Cardiac muscle cell (in vitro differentiated cells and primary cell): Measurements from ENCODE around the gene APBA1. TPM values are rescaled to one million over a fixed set of nuclear protein-coding genes. Genes with fewer than 3 reads are reported as not detected.
A peak's percentile ranks its signal among the peaks of the same experiment; 100 is the strongest.

Experiments used
- DNase-seq, 2 donors: peaks; one replicate each; pipeline versions ENCODE4 v3.0.0 to v3.0.0-alpha.2; 2010 to 2017; ENCODE audit warnings: low read depth in 1 of 2, low spot score in 1 of 2
- H3K27ac ChIP-seq: fragments of 200-600 bp; sonication (generic); 2 replicates; pipeline ENCODE4 v1.5.1; 2016
- H3K27me3 ChIP-seq: fragments of 200-600 bp; sonication (generic); 2 replicates; pipeline ENCODE4 v1.6.0; 2016; ENCODE audit warnings: control low read depth
- H3K36me3 ChIP-seq: fragments of 200-600 bp; sonication (generic); 2 replicates; pipeline ENCODE4 v1.5.1; 2016; ENCODE audit warnings: control low read depth
- H3K4me1 ChIP-seq: fragments of 200-600 bp; sonication (generic); 2 replicates; pipeline ENCODE4 v1.8.1; 2017; ENCODE audit warnings: low read depth, mild to moderate bottlenecking, mixed run types
- H3K4me3 ChIP-seq: fragments of 200-600 bp; sonication (generic); 2 replicates; pipeline ENCODE4 v1.5.1; 2016; ENCODE audit warnings: mild to moderate bottlenecking
- H3K9me3 ChIP-seq: fragments of 200-600 bp; sonication (generic); 2 replicates; pipeline ENCODE4 v1.5.1; 2017; ENCODE audit warnings: low read depth, mild to moderate bottlenecking, control low read depth
- CTCF ChIP-seq: IDR thresholded peaks from 2 replicates; pipeline ENCODE4 v1.5.1; 2012; ENCODE audit warnings: low read depth, mild to moderate bottlenecking, low read length
- polyA plus RNA-seq: library from polyadenylated mRNA; unstranded; fragments of >200 nt; fragmentation: Nextera tagmentation; extraction: Ambion mirVana; gene quantifications from 2 replicates; pipeline ENCODE4 v1.2.1, GENCODE V29; 2016
- total RNA-seq: library from RNA; depleted of rRNA; stranded (reverse); fragments of >200 nt; gene quantifications from 2 replicates; pipeline ENCODE4 v1.2.3, GENCODE V29; 2016

APBA1 gene
- total and polyA plus RNA-seq, 2 experiments from 2014 or later, result 0.93 to 2.4 TPM

DNA sequence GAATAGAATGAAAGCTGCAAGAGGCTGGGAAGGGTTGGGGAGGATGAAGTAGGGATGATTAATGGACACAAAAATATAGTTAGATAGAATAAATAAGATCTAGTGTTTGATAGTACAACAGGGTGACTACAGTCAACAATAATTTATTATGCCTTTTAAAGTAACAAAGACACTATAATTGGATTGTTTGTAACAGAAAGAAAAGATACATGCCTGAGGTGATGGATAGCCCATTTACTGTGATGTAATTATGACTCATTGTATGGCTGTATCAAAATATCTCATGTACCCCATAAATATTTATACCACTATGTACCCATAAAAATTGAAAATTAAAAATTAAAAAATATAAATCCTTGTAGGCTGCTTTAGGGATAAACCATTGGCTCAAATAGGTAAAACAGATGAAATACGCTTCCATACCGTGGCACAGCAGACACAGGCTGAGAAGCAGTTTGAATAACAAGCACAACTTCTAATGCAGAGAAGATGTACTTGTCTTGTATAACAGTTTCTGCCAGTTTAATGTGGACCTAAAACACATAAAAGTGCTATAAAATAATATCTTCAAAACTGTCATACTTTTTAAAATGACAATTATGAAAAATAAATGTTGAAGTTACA is 34.9 kb downstream of the APBA1 start:
- H3K36me3 ChIP-seq, result no peaks in the 10 kb centered on the region
- H3K27me3 ChIP-seq, result no peaks in the 10 kb centered on the region
- no peaks in the 10 kb centered on the region for H3K9me3 ChIP-seq
- H3K27ac ChIP-seq, result no peak overlapping the region
- H3K4me3 ChIP-seq, result no peak overlapping the region
- no peaks in the 10 kb centered on the region for H3K4me1 ChIP-seq
- no peak for TF ChIP-seq CTCF
- DNase-seq, result no peak

DNA sequence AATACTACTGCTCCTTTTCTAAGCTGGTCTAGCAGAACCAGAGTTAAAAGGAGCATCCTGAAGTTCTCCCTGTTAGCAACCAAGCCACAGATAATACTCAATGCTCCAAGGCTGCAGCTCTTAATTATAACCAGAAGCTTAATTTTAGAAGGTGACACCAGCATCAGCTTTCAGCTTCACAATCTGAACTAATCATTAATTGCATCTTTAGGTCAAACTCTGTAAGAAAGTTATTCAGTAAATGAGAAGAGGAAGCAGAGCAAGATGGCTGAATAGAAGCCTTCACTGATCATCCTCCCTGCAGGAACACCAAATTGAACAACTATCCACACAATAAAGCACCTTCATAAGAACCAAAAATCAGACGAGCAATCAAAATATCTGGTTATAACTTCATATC is 38.5 kb downstream of the APBA1 start:
- no peaks in the 10 kb centered on the region for H3K4me1 ChIP-seq
- H3K9me3 ChIP-seq, result no peaks in the 10 kb centered on the region
- H3K27me3 ChIP-seq, result no peaks in the 10 kb centered on the region

GRCh38 chr9:69632768-69633167 is 39.4 kb downstream of the APBA1 start:
- Histone ChIP-seq H3K36me3 (no peaks in the 10 kb centered on the region), H3K9me3 (no peaks in the 10 kb centered on the region), H3K4me1 (no peaks in the 10 kb centered on the region), H3K4me3 (no peak overlapping the region), H3K27me3 (no peaks in the 10 kb centered on the region), H3K27ac (no peak overlapping the region)
- no peak for DNase-seq
- no peak for TF ChIP-seq CTCF

More for the DNA sequence above, 38.5 kb downstream of the APBA1 start:
- TF ChIP-seq CTCF, result no peak
- Histone ChIP-seq H3K4me3 (no peak overlapping the region), H3K27ac (no peak overlapping the region), H3K36me3 (no peaks in the 10 kb centered on the region)
- DNase-seq, result no peak

DNA sequence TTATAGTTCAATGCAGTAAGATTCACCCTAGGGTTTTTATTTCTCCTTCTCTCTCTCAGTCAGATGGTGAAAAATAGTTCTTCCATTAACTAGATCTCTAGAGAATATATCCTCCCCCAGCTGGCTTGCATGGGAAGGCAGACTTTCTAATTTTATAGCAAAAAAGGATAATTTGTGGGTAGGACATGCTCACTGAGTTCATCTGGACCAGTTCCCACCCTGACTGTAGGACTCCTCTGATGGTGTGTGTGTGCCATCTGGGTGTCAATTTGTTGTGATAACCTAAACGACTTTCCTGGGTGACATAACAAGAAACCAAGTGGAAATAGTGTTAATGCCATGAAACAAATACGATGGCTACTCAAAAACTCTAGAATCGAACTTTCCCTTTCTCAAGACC is 44.9 kb downstream of the APBA1 start:
- H3K4me1 ChIP-seq, result no peaks in the 10 kb centered on the region
- no peak overlapping the region for H3K4me3 ChIP-seq
- H3K9me3 ChIP-seq, result no peaks in the 10 kb centered on the region
- TF ChIP-seq CTCF, result no peak
- H3K27ac ChIP-seq, result no peak overlapping the region
- DNase-seq, result no peak
- H3K36me3 ChIP-seq, result no peaks in the 10 kb centered on the region
- H3K27me3 ChIP-seq, result no peaks in the 10 kb centered on the region

DNA sequence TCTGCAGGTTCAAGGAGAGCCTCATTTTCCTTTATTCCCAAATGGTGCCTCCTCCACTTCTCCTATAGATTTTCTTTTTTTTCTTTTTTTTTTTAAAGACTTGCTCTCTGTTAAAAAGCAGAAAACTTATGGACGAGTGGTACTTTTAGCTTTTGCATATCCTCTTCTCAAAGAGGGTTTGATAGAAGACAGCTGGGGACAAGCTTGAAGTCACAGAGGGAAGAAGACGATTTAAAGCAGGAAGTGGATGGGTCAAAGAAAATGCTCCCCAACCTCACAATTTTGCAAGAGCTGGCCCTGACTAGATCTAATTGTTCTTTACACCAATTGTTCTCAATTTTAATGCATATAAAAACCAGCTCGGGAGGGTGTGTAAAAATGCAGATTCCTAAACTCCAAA is 48.9 kb downstream of the APBA1 start:
- no peak overlapping the region for H3K4me3 ChIP-seq
- no peak overlapping the region for H3K27ac ChIP-seq
- DNase-seq, result peak in 1 of 2 donors; percentile 27
- H3K36me3 ChIP-seq, result no peaks in the 10 kb centered on the region
- H3K27me3 ChIP-seq, result no peaks in the 10 kb centered on the region
- H3K9me3 ChIP-seq, result no peaks in the 10 kb centered on the region
- no peak for TF ChIP-seq CTCF
- H3K4me1 ChIP-seq, result no peaks in the 10 kb centered on the region
